Stomach (tissue), 9 donors: Measurements from ENCODE around the gene SLC35F2. TPM values are rescaled to one million over a fixed set of nuclear protein-coding genes. Genes with fewer than 3 reads are reported as not detected.

Experiments
- DNase-seq, 2 donors: peaks; one replicate each; pipeline versions ENCODE4 v3.0.0 to v3.0.0-alpha.2; 2013 to 2019
- H3K27ac ChIP-seq, 5 donors: fragments of 200-600 bp in 4 of 5; sonication (generic) in 4 of 5; one replicate each; pipeline ENCODE4 v1.5.1; 2013 to 2019; ENCODE audit warnings: mild to moderate bottlenecking in 1 of 5, moderate library complexity in 1 of 5
- H3K27me3 ChIP-seq, 3 donors: fragments of 200-600 bp; sonication (generic); one replicate each; pipeline ENCODE4 v1.5.1; 2017 to 2019; ENCODE audit warnings: mixed run types in 1 of 3
- H3K36me3 ChIP-seq, 4 donors: fragments of 200-600 bp; sonication (generic); 1 replicate in 3 of 4; 2 replicates in 1 of 4; pipeline ENCODE4 v1.5.1; 2016 to 2019
- H3K4me1 ChIP-seq, 4 donors: fragments of 200-600 bp; sonication (generic); one replicate each; pipeline ENCODE4 v1.5.1; 2016 to 2019
- H3K4me3 ChIP-seq, 4 donors: fragments of 200-600 bp; sonication (generic) in 3 of 4; one replicate each; pipeline ENCODE4 v1.5.1; 2016 to 2019; ENCODE audit warnings: mild to moderate bottlenecking in 1 of 4
- H3K9me3 ChIP-seq, 4 donors: fragments of 200-600 bp; sonication (generic); one replicate each; pipeline ENCODE4 v1.5.1; 2016 to 2019
- EP300 ChIP-seq: sonication (generic); formaldehyde crosslinking; IDR thresholded peaks from one replicate; pipeline ENCODE4 v1.6.1; 2017; ENCODE audit warnings: antibody characterized with exemption
- POLR2A ChIP-seq, 4 donors: fragments of 450-650 bp; IDR thresholded peaks; one replicate each; pipeline ENCODE4 v1.6.1; 2016; ENCODE audit warnings: antibody characterized with exemption in 4 of 4, control low read depth in 2 of 4, mild to moderate bottlenecking in 1 of 4, moderate library complexity in 1 of 4
- POLR2AphosphoS5 ChIP-seq, 3 donors: sonication (generic); formaldehyde crosslinking; IDR thresholded peaks; one replicate each; pipeline ENCODE4 v1.6.1; 2016; ENCODE audit warnings: antibody characterized with exemption in 3 of 3
- WGBS, 5 donors: extraction: QIAGEN DNeasy Blood & Tissue Kit in 3 of 5; methylation state at CpG; one replicate each; pipeline versions ENCODE4 v1.1.5 to v1.1.7; 2013 to 2018; 5-methylcytosine and 5-hydroxymethylcytosine counted together
- intact Hi-C: fragments of 100-400 bp; cut with DNase I; formaldehyde crosslinking; loops from one replicate; pipeline ENCODE4 v1.15.1; 2023; ENCODE audit warnings: low total_unique reads
- polyA plus RNA-seq, 3 donors: library from polyadenylated mRNA; stranded (reverse); fragments of 200-250 nt; gene quantifications; one replicate each; pipeline ENCODE4 v1.2.3, GENCODE V29; 2013
- total RNA-seq, 5 donors: library from RNA; depleted of rRNA; stranded (reverse); fragments of >200 nt; gene quantifications; one replicate each; pipeline versions ENCODE4 v1.1.0 to v1.2.3, GENCODE V29; 2014 to 2016
- TF ChIP-seq, protein P1 (sequence below), 7 experiments: fragments of 450-650 bp in 4 of 7; fragments of 200-600 bp in 3 of 7; sonication (generic) in 3 of 7; IDR thresholded peaks; one replicate each; pipeline ENCODE4 v1.5.1; 2016 to 2019; ENCODE audit warnings: antibody characterized with exemption in 7 of 7, control low read depth in 2 of 7, mild to moderate bottlenecking in 1 of 7
- donor health status: healthy with polysubstance abuse.
- donor health status: Bipolar disorder and iron deficiency.
- donor health status: healthy.

SLC35F2 gene
- total and polyA plus RNA-seq, 8 donors = 1.8 to 21.2 (median 7.6) TPM

DNA sequence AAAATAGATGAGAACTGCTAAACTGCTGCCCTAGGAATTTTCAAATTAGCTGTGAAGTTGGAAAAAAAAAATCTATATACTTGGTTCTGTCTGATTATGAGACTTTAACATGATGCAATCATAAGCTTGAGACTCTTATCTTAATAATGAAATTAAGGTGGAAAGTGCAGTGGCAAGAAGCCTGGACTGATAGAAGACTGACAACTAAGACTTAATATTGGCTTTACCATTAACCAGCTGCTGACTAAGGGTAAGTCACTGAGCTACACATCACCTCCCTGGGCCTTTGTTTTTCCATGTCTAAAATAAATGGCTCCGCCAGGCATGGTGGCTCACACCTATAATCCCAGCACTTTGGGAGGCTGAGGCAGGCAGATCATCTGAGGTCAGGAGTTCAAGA is 56.9 kb downstream of the SLC35F2 start:
- TF ChIP-seq POLR2AphosphoS5 (IDR thresholded peaks at IDR 0.05) (no peak), EP300 (no peak)
- 84 to 100% (median 100%) methylated on average over 1 of the region's 1 CpG for WGBS, 5 donors
- Histone ChIP-seq H3K4me1 (no peaks in the 10 kb centered on the region), H3K27ac (no peak overlapping the region), H3K36me3 (peaks cover 4 to 31% (median 24%) of the 10 kb centered on the region in 4 donors), H3K9me3 (no peaks in the 10 kb centered on the region), H3K4me3 (no peak overlapping the region), H3K27me3 (no peaks in the 10 kb centered on the region)
- intact Hi-C loops = no loop called here
- no peak for DNase-seq

DNA sequence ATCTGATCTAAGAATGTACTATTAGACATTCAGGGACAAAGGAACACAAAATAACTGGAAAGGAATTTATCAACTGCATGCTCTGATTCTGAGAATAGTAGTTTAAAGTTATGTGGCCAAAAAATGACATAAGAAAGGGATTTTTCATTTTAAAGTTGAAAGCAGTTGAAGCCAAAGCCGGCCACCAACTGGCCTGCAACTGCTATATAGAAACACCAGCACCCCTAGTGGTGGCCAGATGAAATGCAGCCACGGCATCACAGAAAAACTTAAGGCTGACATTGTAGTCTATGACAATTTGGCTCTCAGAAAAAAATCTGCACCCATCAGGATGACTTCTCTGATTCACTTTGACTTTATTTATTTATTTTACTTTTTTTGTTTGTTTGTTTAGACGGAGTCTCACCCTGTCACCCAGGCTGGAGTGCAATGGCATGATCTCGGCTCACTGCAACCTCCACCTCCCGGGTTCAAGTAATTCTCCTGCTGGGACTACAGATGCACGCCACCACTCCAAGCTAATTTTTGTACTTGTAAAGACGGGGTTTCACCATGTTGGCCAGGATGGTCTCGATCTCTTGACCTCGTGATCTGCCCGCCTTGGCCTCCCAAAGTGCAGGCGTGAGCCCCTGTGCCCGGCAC is 59.2 kb downstream of the SLC35F2 start:
- DNase-seq = peak; percentile 72 to 79
- 72 to 76% (median 73%) methylated on average over 12 of the region's 12 CpGs for WGBS, 5 donors
- Histone ChIP-seq H3K36me3 (peaks cover 0 to 19% (median 17%) of the 10 kb centered on the region in 4 donors), H3K27ac (no peak overlapping the region), H3K9me3 (no peaks in the 10 kb centered on the region), H3K27me3 (no peaks in the 10 kb centered on the region), H3K4me1 (no peaks in the 10 kb centered on the region), H3K4me3 (no peak overlapping the region)
- peak in 1 of 3 donors; percentile 33 for TF ChIP-seq POLR2AphosphoS5 (IDR thresholded peaks at IDR 0.05)
- no peak for TF ChIP-seq POLR2A (IDR thresholded peaks at IDR 0.05)
- TF ChIP-seq, protein P1, sequence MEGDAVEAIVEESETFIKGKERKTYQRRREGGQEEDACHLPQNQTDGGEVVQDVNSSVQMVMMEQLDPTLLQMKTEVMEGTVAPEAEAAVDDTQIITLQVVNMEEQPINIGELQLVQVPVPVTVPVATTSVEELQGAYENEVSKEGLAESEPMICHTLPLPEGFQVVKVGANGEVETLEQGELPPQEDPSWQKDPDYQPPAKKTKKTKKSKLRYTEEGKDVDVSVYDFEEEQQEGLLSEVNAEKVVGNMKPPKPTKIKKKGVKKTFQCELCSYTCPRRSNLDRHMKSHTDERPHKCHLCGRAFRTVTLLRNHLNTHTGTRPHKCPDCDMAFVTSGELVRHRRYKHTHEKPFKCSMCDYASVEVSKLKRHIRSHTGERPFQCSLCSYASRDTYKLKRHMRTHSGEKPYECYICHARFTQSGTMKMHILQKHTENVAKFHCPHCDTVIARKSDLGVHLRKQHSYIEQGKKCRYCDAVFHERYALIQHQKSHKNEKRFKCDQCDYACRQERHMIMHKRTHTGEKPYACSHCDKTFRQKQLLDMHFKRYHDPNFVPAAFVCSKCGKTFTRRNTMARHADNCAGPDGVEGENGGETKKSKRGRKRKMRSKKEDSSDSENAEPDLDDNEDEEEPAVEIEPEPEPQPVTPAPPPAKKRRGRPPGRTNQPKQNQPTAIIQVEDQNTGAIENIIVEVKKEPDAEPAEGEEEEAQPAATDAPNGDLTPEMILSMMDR (IDR thresholded peaks at IDR 0.05) = peak in 5 of 7 experiments; percentile 64 to 97 (median 95)
- intact Hi-C loops = no loop called here

DNA sequence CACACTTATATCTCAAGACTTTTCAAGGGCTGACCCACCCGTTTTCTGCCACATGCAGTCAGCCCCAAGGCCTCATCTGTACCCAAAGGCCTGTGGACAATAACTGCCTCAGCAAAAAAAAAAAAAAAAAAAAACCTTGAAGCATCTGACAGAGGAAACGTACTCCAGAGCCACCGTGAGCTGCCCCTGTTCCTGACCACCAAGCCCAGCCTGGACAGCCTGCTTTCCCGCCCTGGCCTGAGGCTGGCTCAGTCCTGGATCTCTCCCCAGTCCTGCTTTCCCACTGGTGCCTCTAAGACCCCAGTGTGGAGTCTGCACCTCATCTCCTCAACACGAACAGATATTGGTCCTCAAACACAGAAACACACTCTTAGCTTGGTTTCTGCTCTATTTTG is 66.5 kb downstream of the SLC35F2 start:
- Histone ChIP-seq H3K27ac (no peak overlapping the region), H3K9me3 (no peaks in the 10 kb centered on the region), H3K4me1 (no peaks in the 10 kb centered on the region), H3K4me3 (no peak overlapping the region), H3K27me3 (no peaks in the 10 kb centered on the region), H3K36me3 (peaks cover 0 to 25% (median 12%) of the 10 kb centered on the region in 4 donors)
- TF ChIP-seq EP300 (no peak), POLR2A (IDR thresholded peaks at IDR 0.05) (no peak), POLR2AphosphoS5 (IDR thresholded peaks at IDR 0.05) (no peak)
- TF ChIP-seq, protein P1 (IDR thresholded peaks at IDR 0.05) = no peak
- WGBS, 5 donors = 72 to 89% (median 79%) methylated on average over 5 of the region's 5 CpGs
- intact Hi-C loops = no loop called here
- no peak for DNase-seq

DNA sequence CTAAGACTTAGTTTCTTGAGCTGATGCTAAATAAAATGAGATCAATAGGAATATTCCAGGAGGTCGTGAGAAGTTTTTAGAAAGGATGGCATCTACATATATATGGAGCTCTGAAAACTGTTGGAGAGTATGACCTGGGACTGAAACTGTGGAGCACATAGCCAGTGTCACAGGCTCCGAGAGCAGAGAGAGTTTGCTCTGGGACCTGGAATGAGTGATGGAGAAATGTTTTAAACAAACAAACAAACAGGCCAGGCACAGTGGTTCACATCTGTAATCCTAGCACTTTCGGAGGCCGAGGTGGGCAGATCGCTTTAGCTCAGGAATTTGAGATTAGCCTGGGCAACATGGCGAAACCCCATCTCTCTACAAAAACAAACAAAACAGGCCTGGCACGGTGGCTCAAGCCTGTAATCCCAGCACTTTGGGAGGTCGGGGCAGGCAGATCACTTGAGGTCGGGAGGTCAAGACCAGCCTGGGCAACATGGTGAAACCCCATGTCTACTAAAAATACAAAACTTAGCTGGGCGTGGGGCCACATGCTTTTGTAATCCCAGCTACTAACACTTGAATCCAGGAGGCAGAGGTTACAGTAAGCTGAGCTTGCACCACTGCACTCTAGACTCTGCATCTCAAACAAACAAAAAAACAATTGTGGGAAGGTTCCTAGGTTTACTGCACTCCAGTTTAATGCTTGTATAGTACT is 67.1 kb downstream of the SLC35F2 start:
- DNase-seq = no peak
- Histone ChIP-seq H3K36me3 (peaks cover 0 to 25% (median 10%) of the 10 kb centered on the region in 4 donors), H3K4me1 (no peaks in the 10 kb centered on the region), H3K27ac (no peak overlapping the region), H3K9me3 (no peaks in the 10 kb centered on the region), H3K4me3 (no peak overlapping the region), H3K27me3 (no peaks in the 10 kb centered on the region)
- no peak for TF ChIP-seq POLR2AphosphoS5 (IDR thresholded peaks at IDR 0.05)
- TF ChIP-seq POLR2A (IDR thresholded peaks at IDR 0.05) = no peak
- TF ChIP-seq, protein P1 (IDR thresholded peaks at IDR 0.05) = no peak
- no peak for TF ChIP-seq EP300
- WGBS, 5 donors = 65 to 74% (median 72%) methylated on average over 10 of the region's 10 CpGs
- intact Hi-C loops = no loop called here

DNA sequence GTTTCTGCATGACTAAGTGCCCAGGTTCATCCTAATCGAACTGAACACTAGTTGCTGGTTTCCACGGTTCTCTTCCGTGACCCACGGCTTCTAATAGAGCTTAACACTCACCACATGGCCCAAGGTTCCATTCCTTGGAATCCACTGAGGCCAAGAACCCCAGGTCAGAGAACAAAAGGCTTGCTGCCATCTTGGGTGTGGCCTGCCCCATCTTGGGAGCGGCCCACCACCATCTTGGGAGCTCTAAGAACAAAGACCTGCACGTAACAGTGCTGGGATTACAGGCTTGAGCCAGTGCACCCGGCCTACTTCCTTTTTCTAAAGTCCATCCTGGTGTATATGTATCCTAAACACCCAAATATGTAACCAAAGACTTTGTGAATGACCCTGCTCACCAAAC is 68.8 kb downstream of the SLC35F2 start:
- intact Hi-C loops = no loop called here
- WGBS, 5 donors = 89 to 94% (median 93%) methylated on average over 7 of the region's 7 CpGs

More for the DNA sequence above, 68.8 kb downstream of the SLC35F2 start:
- Histone ChIP-seq H3K27ac (no peak overlapping the region), H3K4me1 (no peaks in the 10 kb centered on the region), H3K9me3 (no peaks in the 10 kb centered on the region), H3K27me3 (no peaks in the 10 kb centered on the region), H3K4me3 (no peak overlapping the region), H3K36me3 (peaks cover 0 to 20% (median 8%) of the 10 kb centered on the region in 4 donors)
- no peak for DNase-seq
- no peak for TF ChIP-seq POLR2A (IDR thresholded peaks at IDR 0.05)
- no peak for TF ChIP-seq EP300
- no peak for TF ChIP-seq POLR2AphosphoS5 (IDR thresholded peaks at IDR 0.05)
- TF ChIP-seq, protein P1 (IDR thresholded peaks at IDR 0.05) = no peak
